ENCODE data around the gene TBC1D24. TPM values are rescaled to one million over a fixed set of nuclear protein-coding genes. Genes with fewer than 3 reads are reported as not detected.

Gene TBC1D24
- total RNA-seq, 2 experiments from 2014 or later = 16.6 to 16.7 TPM

DNA sequence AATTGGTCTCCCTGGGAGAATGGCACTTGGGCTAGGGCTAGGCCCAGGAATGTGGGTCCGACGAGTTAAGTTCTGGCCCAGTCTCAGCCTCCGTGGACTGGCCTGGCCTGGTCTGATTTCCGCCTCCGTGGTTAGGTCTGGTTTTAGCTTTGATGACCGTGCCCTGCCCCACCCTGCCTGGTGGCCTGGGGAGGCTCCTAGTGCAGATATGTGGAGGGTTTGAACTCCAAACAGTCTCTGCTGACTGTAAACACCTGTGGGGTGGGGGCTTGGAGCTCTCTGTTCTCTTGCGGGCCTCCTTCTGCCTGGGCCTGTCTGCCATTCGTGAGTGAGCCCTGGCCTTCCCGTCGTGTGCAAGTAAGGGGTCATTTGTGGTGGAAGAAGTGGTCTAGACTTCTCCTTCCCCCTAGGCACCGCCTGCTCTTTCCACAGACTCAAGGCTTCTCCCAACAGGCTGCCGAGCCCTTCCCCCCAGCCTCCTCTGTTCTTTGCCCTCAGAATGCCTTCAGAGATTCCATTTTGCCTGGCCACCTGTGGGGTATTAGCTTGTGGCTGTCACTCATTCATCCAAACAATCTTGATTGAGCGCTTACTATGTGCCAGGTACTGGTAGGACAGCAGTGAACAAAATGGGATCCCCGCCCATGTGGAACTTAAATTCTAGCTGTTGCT, 40.4 kb downstream of the TBC1D24 start:
- Mint-ChIP-seq H3K4me1 (ENCODE audit: low read depth) (peaks cover 55% of the 10 kb centered on the region), H3K4me3 (peak overlapping the region; percentile 94), H3K27ac (peak overlapping the region; percentile 96), H3K27me3 (no peaks in the 10 kb centered on the region), H3K36me3 (ENCODE audit: low read depth) (peaks cover 15% of the 10 kb centered on the region), H3K9me3 (no peaks in the 10 kb centered on the region)
- ChIA-PET POLR2A (interaction anchor here (1.1 to 3.7 kb wide), 5 partner anchors 17 to 360 kb away, joined by 3 to 26 read pairs (median 5); partner anchors contain the start of genes CEMP1, ECI1 and TRAF7), CTCF (interaction anchor here (1.0 to 1.1 kb wide), 2 partner anchors 10 to 14 kb away, joined by 3 to 4 read pairs; no protein-coding TSS in a partner anchor)
- ATAC-seq (no peak), DNase-seq (no peak)
- TF ChIP-seq CTCF (IDR thresholded peaks at IDR 0.05) = no peak
- intact Hi-C loops (cut with micrococcal nuclease) = no loop called here

GRCh38 chr16:2516391-2517240, 41.7 kb downstream of the TBC1D24 start:
- Mint-ChIP-seq H3K4me1 (ENCODE audit: low read depth) (peaks cover 59% of the 10 kb centered on the region), H3K27ac (peak overlapping the region; percentile 96), H3K9me3 (no peaks in the 10 kb centered on the region), H3K27me3 (no peaks in the 10 kb centered on the region), H3K4me3 (peak overlapping the region; percentile 94), H3K36me3 (ENCODE audit: low read depth) (peaks cover 19% of the 10 kb centered on the region)
- POLR2A ChIA-PET = interaction anchor here (3.7 kb wide), 1 partner anchor 16 kb away, joined by 26 read pairs; the partner anchor contains the start of gene CEMP1
- no peak for DNase-seq
- CTCF ChIA-PET = interaction anchor here (0.7 to 1.1 kb wide), 2 partner anchors 8 to 201 kb away, joined by 3 read pairs; no protein-coding TSS in a partner anchor
- TF ChIP-seq CTCF (IDR thresholded peaks at IDR 0.05) = no peak
- no peak for ATAC-seq
- intact Hi-C loops (cut with micrococcal nuclease) = no loop called here

GRCh38 chr16:2517954-2518605, 43.2 kb downstream of the TBC1D24 start:
- peaks cover 19% of the 10 kb centered on the region for H3K36me3 Mint-ChIP-seq (ENCODE audit: low read depth)
- no peak overlapping the region for H3K4me3 Mint-ChIP-seq
- ATAC-seq = no peak
- TF ChIP-seq CTCF (IDR thresholded peaks at IDR 0.05) = no peak
- POLR2A ChIA-PET = interaction anchor here (0.9 to 6.2 kb wide), 3 partner anchors 9 to 363 kb away, joined by 3 to 67 read pairs (median 4); partner anchors contain the start of genes CEMP1 and TRAF7
- no peaks in the 10 kb centered on the region for H3K27me3 Mint-ChIP-seq
- H3K4me1 Mint-ChIP-seq (ENCODE audit: low read depth) = peaks cover 54% of the 10 kb centered on the region
- DNase-seq = no peak
- intact Hi-C loops (cut with micrococcal nuclease) = no loop called here
- CTCF ChIA-PET = no interaction called here
- no peaks in the 10 kb centered on the region for H3K9me3 Mint-ChIP-seq
- peak overlapping the region; percentile 96 for H3K27ac Mint-ChIP-seq

- TF ChIP-seq CTCF (IDR thresholded peaks at IDR 0.05) = no peak
- peaks cover 51% of the 10 kb centered on the region for H3K4me1 Mint-ChIP-seq (ENCODE audit: low read depth)
- intact Hi-C loops (cut with micrococcal nuclease) = no loop called here
- ATAC-seq = no peak
- ChIA-PET POLR2A (interaction anchor here (0.9 to 6.2 kb wide), 4 partner anchors 8 to 364 kb away, joined by 3 to 67 read pairs (median 4); partner anchors contain the start of genes CEMP1 and TRAF7), CTCF (interaction anchor here (1.0 to 1.4 kb wide), 2 partner anchors 14 to 18 kb away, joined by 3 to 4 read pairs; no protein-coding TSS in a partner anchor)
- no peak for DNase-seq
- H3K9me3 Mint-ChIP-seq = no peaks in the 10 kb centered on the region
- peak overlapping the region; percentile 83 for H3K27ac Mint-ChIP-seq
- H3K4me3 Mint-ChIP-seq = peak overlapping the region; percentile 48
- peaks cover 18% of the 10 kb centered on the region for H3K36me3 Mint-ChIP-seq (ENCODE audit: low read depth)
- no peaks in the 10 kb centered on the region for H3K27me3 Mint-ChIP-seq
Measured at GRCh38 chr16:2518823-2519710, 44.1 kb downstream of the TBC1D24 start.
